D721Med (cell line): ENCODE results near the gene FHIP1A.

Experiments
- DNase-seq: peaks from one replicate; pipeline ENCODE4 v3.0.0; 2011; ENCODE audit warnings: low spot score; ENCODE audit not compliant: insufficient read length
- FAIRE-seq: peaks from 2 replicates; lab custom pipeline; 2011; peaks lifted over from hg19 to GRCh38; lab: Jason Lieb, UNC
- TF ChIP-seq, protein P1 (sequence below): IDR thresholded peaks from 2 replicates; pipeline ENCODE4 v1.5.1; 2012; ENCODE audit warnings: mild to moderate bottlenecking, control low read depth; ENCODE audit not compliant: insufficient read depth; ENCODE audit errors: missing control alignments

The FHIP1A gene

DNA sequence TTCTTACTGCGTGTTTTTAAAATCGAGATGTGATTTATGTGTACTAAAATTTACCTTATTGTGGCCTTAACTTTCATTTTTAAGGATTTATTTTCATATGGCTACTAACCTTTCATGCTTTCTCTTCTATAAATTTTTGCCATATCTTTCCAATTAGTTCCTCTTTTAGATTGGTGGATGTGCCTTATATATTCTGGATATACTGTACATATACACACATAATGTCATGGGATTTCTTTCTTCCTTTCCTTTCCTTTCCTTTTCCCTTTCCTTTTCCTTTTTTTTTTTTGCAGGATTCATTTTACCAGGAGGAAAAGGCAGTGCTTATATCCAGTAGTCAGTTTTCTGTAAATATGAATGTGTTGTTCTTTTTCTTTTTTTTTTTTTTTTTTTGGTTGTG, 37.2 kb downstream of the FHIP1A start:
- DNase-seq (no peak), FAIRE-seq (no peak)
- TF ChIP-seq, protein P1, sequence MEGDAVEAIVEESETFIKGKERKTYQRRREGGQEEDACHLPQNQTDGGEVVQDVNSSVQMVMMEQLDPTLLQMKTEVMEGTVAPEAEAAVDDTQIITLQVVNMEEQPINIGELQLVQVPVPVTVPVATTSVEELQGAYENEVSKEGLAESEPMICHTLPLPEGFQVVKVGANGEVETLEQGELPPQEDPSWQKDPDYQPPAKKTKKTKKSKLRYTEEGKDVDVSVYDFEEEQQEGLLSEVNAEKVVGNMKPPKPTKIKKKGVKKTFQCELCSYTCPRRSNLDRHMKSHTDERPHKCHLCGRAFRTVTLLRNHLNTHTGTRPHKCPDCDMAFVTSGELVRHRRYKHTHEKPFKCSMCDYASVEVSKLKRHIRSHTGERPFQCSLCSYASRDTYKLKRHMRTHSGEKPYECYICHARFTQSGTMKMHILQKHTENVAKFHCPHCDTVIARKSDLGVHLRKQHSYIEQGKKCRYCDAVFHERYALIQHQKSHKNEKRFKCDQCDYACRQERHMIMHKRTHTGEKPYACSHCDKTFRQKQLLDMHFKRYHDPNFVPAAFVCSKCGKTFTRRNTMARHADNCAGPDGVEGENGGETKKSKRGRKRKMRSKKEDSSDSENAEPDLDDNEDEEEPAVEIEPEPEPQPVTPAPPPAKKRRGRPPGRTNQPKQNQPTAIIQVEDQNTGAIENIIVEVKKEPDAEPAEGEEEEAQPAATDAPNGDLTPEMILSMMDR: no peak

DNA sequence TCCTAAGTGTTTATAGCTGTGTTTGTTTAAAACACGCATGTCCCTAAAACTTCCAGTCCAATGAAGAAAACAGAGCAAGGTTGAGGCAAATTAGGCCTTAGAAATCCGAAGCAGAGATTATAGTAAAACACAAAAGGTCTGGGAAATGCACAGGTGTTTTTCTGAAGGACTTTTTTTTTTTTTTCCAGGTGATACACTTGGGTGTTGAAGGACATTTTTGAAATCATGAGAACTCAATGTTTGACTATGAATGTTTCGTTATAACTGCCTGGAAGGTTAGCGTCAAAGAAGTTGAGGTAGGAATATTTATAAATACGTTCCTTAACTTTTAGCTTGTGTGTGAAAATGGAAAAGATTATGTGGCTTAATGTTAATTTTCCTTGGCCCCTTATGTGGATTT, 45.5 kb downstream of the FHIP1A start:
- no peak for DNase-seq
- no peak for FAIRE-seq
- TF ChIP-seq, protein P1: no peak

DNA sequence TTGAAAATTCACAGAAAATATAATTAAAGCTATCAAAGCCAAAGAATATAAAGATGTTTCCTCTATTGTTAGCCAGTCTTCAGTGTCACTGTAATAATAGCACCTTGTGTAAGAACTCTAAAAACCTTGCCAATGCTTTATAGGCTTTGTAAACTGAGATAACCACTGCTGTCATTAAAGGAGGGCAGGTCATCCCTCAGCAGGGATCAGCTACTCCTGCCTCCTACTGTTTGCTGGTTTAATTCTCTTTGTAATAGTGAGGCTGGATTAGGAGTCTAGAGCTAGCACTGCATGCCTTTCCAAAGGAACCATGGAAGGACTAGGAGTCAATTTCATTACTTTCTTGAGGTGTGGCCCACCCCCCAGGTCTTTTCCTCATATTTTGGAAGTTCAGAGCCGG, 46.2 kb downstream of the FHIP1A start:
- TF ChIP-seq, protein P1: no peak
- FAIRE-seq: no peak
- no peak for DNase-seq

DNA sequence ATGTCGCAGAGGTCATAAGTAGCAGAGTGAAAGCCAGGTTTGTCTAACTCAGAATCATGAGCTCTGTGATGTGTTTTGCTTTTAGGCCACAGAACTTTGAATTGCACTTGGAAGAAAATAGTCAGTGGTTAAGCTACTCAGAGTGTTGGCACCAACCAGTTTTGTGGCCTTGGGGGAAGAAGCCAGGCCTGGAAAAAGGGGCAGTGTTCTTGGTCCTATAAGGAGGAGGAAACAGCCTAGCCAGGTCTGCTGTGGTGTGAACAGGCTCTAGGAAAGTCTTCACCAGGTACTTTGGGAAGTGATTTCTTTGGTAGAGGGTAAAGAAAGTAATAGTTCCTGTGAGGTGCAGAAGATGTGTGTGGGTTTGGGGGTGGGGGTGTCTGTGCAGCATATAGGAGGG, 49.2 kb downstream of the FHIP1A start:
- TF ChIP-seq, protein P1: no peak
- no peak for FAIRE-seq
- no peak for DNase-seq
